A549 (cell line): ENCODE results near the gene BCL3. TPM values are rescaled to one million over a fixed set of nuclear protein-coding genes. Genes with fewer than 3 reads are reported as not detected.

Experiments used
- ATAC-seq, 2 experiments: fragments of 200-7000 bp in 1 of 2; fragments of >200 bp in 1 of 2; cut with Nextera tagmentation in 1 of 2; cut with Tn5 transposase in 1 of 2; 3 replicates each; pipeline versions ENCODE4 v1.8.0 to v1.9.1; 2018 to 2020; ENCODE audit warnings: mild to moderate bottlenecking in 1 of 2, moderate library complexity in 1 of 2
- CTCF ChIA-PET: fragments of 300-600 bp; sonication (Branson Sonifier 250); formaldehyde crosslinking; extraction: SDS; loops from one replicate; lab custom pipeline; 2021; ENCODE audit warnings: antibody characterized with exemption, inconsistent platforms; lab: Yijun Ruan, JAX
- POLR2A ChIA-PET: fragments of 350-600 bp; formaldehyde crosslinking; extraction: SDS; loops from one replicate; lab custom pipeline; 2021; ENCODE audit warnings: antibody characterized with exemption, inconsistent platforms; lab: Yijun Ruan, JAX
- DNase-seq, 2 experiments: peaks; one replicate each; pipeline versions ENCODE4 v3.0.0 to v3.0.0-alpha.2; 2011 to 2016; ENCODE audit warnings: low read depth in 1 of 2, low spot score in 1 of 2
- FAIRE-seq: peaks from 2 replicates; lab custom pipeline; 2011; peaks lifted over from hg19 to GRCh38; lab: Jason Lieb, UNC
- H3K27ac ChIP-seq, 2 experiments: fragments of >200 bp; sonication (Bioruptor Twin); formaldehyde crosslinking; 3 replicates each; pipeline ENCODE4 v1.5.1; 2016 to 2017
- H3K4me1 ChIP-seq: fragments of >200 bp; sonication (Bioruptor Twin); formaldehyde crosslinking; 3 replicates; pipeline ENCODE4 v1.6.1; 2016
- H3K4me2 ChIP-seq: fragments of >200 bp; sonication (Bioruptor Twin); formaldehyde crosslinking; 3 replicates; pipeline ENCODE4 v1.6.1; 2016
- H3K4me3 ChIP-seq: fragments of >200 bp; sonication (Bioruptor Twin); formaldehyde crosslinking; 3 replicates; pipeline ENCODE4 v1.5.1; 2016
- H3K9me3 ChIP-seq: fragments of >200 bp; sonication (Bioruptor Twin); formaldehyde crosslinking; 3 replicates; pipeline ENCODE4 v1.6.1; 2016
- BCL3 ChIP-seq: fragments of >200 bp; sonication (Bioruptor Twin); formaldehyde crosslinking; IDR thresholded peaks from 3 replicates; pipeline ENCODE4 v1.6.1; 2016
- EP300 ChIP-seq, 2 experiments: fragments of >200 bp; sonication (Bioruptor Twin); formaldehyde crosslinking; IDR thresholded peaks; 2 replicates in 1 of 2; 3 replicates in 1 of 2; pipeline ENCODE4 v1.6.1; 2016 to 2017
- FOSL2 ChIP-seq, 2 experiments: fragments of 450-650 bp in 1 of 2; fragments of >200 bp in 1 of 2; sonication (Bioruptor Twin) in 1 of 2; formaldehyde crosslinking; IDR thresholded peaks; 2 replicates each; pipeline versions ENCODE4 v1.5.0 to v1.6.1; 2016 to 2020; ENCODE audit warnings: mild to moderate bottlenecking in 1 of 2, moderate library complexity in 1 of 2
- GATA3 ChIP-seq: IDR thresholded peaks from 2 replicates; pipeline ENCODE4 v1.6.1; 2012; ENCODE audit warnings: borderline replicate concordance
- HEYL ChIP-seq: fragments of 250-450 bp; sonication (Bioruptor Pico); IDR thresholded peaks from 2 replicates; pipeline ENCODE4 v1.8.0; 2021; ENCODE audit warnings: mild to moderate bottlenecking, moderate library complexity
- HOXA7 ChIP-seq: fragments of 250-450 bp; sonication (Bioruptor Pico); IDR thresholded peaks from 2 replicates; pipeline ENCODE4 v1.5.0; 2020; ENCODE audit warnings: mild to moderate bottlenecking, moderate library complexity
- JUN ChIP-seq, 2 experiments: fragments of >200 bp; sonication (Bioruptor Twin); formaldehyde crosslinking; IDR thresholded peaks; 2 replicates in 1 of 2; 3 replicates in 1 of 2; pipeline ENCODE4 v1.6.1; 2016 to 2017
- JUNB ChIP-seq: fragments of >200 bp; sonication (Bioruptor Twin); formaldehyde crosslinking; IDR thresholded peaks from 2 replicates; pipeline ENCODE4 v1.6.1; 2016
- KDM1A ChIP-seq: fragments of 200-600 bp; sonication (generic); IDR thresholded peaks from 2 replicates; pipeline ENCODE4 v1.6.1; 2016; ENCODE audit warnings: low read depth, mild to moderate bottlenecking
- MAZ ChIP-seq: fragments of 150-350 bp; IDR thresholded peaks from 2 replicates; pipeline ENCODE4 v1.6.1; 2014; ENCODE audit warnings: antibody characterized with exemption, low read depth, low read length, borderline replicate concordance
- NFE2L2 ChIP-seq: fragments of 150-350 bp; conservative IDR thresholded peaks from 2 replicates; pipeline ENCODE4 v1.6.1; 2014; ENCODE audit warnings: low read length
- POLR2A ChIP-seq: IDR thresholded peaks from 2 replicates; pipeline ENCODE4 v1.6.1; 2012; ENCODE audit warnings: mild to moderate bottlenecking, low read length
- RAD21 ChIP-seq, 2 experiments: fragments of >200 bp in 1 of 2; sonication (Bioruptor Twin) in 1 of 2; formaldehyde crosslinking in 1 of 2; IDR thresholded peaks in 1 of 2; conservative IDR thresholded peaks in 1 of 2; 2 replicates in 1 of 2; 3 replicates in 1 of 2; pipeline ENCODE4 v1.6.1; 2012 to 2018; ENCODE audit warnings: inconsistent platforms in 1 of 2
- SMC3 ChIP-seq: fragments of >200 bp; sonication (Bioruptor Twin); formaldehyde crosslinking; IDR thresholded peaks from 3 replicates; pipeline ENCODE4 v1.6.1; 2018; ENCODE audit warnings: inconsistent platforms
- SREBF2 ChIP-seq: fragments of 450-650 bp; IDR thresholded peaks from 2 replicates; pipeline ENCODE4 v1.6.1; 2014; ENCODE audit warnings: mild to moderate bottlenecking, moderate library complexity
- ZC3H11A ChIP-seq: fragments of 450-650 bp; IDR thresholded peaks from 2 replicates; pipeline ENCODE4 v1.6.1; 2014; ENCODE audit warnings: antibody characterized with exemption, mild to moderate bottlenecking
- WGBS: methylation state at CpG from one replicate; pipeline ENCODE4 v1.1.6; 2017; ENCODE audit errors: missing lambda C conversion rate; 5-methylcytosine and 5-hydroxymethylcytosine counted together
- polyA minus RNA-seq: library from RNA; depleted of rRNA, polyadenylated mRNA; stranded (reverse); fragments of >200 nt; gene quantifications from 2 replicates; pipeline ENCODE4 v1.2.3, GENCODE V29; 2011; rRNA and poly(A)+ RNA removed
- polyA plus RNA-seq, 4 experiments: library from polyadenylated mRNA; depleted of rRNA in 3 of 4; stranded (reverse); fragments of >200 nt; fragmentation: RNase III in 1 of 4; extraction: RNeasy Plus Mini Kit Qiagen cat#74134 plus additional on column Dnase treatment in 1 of 4; gene quantifications; 2 replicates in 3 of 4; 3 replicates in 1 of 4; pipeline ENCODE4 v1.2.3, GENCODE V29; 2011 to 2017
- TF ChIP-seq, protein P1 (sequence below): fragments of 150-350 bp; IDR thresholded peaks from 2 replicates; pipeline ENCODE4 v1.6.1; 2014; ENCODE audit warnings: low read depth, mild to moderate bottlenecking, low read length
- TF ChIP-seq, protein P2 (sequence below): fragments of >200 bp; sonication (Bioruptor Twin); formaldehyde crosslinking; IDR thresholded peaks from 2 replicates; pipeline ENCODE4 v1.6.1; 2016
- TF ChIP-seq, protein P3 (sequence below): IDR thresholded peaks from 2 replicates; pipeline ENCODE4 v1.6.1; 2012; ENCODE audit warnings: low read depth, borderline replicate concordance

The BCL3 gene
- polyA plus RNA-seq (2011; rRNA removed): 22.6 and 25.3 TPM in 2 replicates
- polyA plus RNA-seq (2012; cell fraction: cytosol; rRNA removed): 103 and 138 TPM in 2 replicates
- 302 and 387 TPM in 2 replicates for polyA plus RNA-seq (2012; cell fraction: nucleus; rRNA removed)
- polyA plus RNA-seq (2017; fragmentation: RNase III; extraction: RNeasy Plus Mini Kit Qiagen cat#74134 plus additional on column Dnase treatment): 49.6 to 80.7 TPM (median 72.1 TPM) in 3 replicates
- polyA minus RNA-seq: 27.4 and 33.8 TPM in 2 replicates

DNA sequence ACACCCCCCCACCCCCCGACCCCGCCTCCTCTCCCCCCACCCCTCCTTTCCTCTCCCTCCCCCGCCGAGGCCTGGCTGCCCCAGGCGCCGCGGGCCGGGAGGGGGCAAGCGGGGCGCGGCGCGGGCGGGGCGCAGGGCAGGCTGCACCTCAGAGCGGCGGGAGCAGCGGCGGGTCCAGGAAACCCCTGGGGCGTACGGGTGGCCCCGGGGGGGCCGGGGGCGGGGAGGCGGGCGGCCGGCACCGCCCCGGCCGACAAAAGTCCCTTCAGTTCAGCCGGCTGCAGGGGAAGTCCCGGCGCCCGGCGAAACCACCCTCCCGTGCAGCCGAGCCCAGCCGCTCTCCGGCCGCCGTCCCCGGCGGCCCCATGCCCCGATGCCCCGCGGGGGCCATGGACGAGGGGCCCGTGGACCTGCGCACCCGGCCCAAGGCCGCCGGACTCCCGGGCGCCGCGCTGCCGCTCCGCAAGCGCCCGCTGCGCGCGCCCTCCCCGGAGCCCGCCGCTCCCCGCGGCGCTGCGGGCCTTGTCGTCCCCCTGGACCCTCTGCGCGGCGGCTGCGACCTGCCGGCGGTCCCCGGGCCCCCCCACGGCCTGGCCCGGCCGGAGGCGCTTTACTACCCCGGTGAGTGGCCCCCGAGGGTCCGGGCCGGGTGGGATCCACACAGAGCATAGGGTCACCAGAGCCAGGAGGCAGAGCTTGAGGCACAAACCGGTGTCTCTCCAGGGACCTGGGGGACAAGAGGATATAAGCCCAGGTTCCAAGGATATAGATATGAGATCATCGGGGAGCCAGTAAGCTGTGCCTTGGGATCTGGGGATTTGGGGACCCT, at the start of gene BCL3:
TSS of gene BCL3 (plus strand) at position 283 of the 829 bp plus-strand sequence. CDS start at position 366, 83 bp downstream.
- Histone ChIP-seq H3K4me2 (peak within 1 kb of the TSS; percentile 92), H3K4me1 (peaks cover 73% of the 10 kb centered on the region), H3K9me3 (no peaks in the 10 kb centered on the region), H3K27ac (peak within 1 kb of the TSS; percentile 92 to 99), H3K4me3 (peak within 1 kb of the TSS; percentile 95)
- peak; percentile 15 to 24 for ATAC-seq
- no peak for FAIRE-seq
- WGBS: 0% methylated on average over 10 of the region's 88 CpGs
- CTCF ChIA-PET: interaction anchor here (0.9 to 48.5 kb wide), 6 partner anchors 11 to 96 kb away, joined by 3 to 1899 read pairs (median 10); no protein-coding TSS in a partner anchor
- DNase-seq: peak in 1 of 2 experiments; percentile 89
- POLR2A ChIA-PET: interaction anchor here (0.7 to 1.5 kb wide), 6 partner anchors 8 to 290 kb away, joined by 3 to 11 read pairs (median 4); partner anchors contain the start of gene CLASRP
- TF ChIP-seq NFE2L2: no peak
- TF ChIP-seq ZC3H11A: no peak
- TF ChIP-seq HOXA7 (CRISPR knock-in tag): no peak
- peak; percentile 74 to 87; a peak in 3 of 5 replicates for TF ChIP-seq EP300 (IDR thresholded peaks at IDR 0.05)
- peak; percentile 78 to 93; a peak in 4 of 5 replicates for TF ChIP-seq JUN (IDR thresholded peaks at IDR 0.05)
- TF ChIP-seq JUNB: peak; percentile 39
- no peak for TF ChIP-seq FOSL2 (IDR thresholded peaks at IDR 0.05)
- 0 out of 2 replicates have a peak, but pooled peaks have one; percentile 8 for TF ChIP-seq FOSL2 (CRISPR knock-in tag; IDR thresholded peaks at IDR 0.05)
- TF ChIP-seq BCL3: peak; percentile 100
- TF ChIP-seq, protein P1, sequence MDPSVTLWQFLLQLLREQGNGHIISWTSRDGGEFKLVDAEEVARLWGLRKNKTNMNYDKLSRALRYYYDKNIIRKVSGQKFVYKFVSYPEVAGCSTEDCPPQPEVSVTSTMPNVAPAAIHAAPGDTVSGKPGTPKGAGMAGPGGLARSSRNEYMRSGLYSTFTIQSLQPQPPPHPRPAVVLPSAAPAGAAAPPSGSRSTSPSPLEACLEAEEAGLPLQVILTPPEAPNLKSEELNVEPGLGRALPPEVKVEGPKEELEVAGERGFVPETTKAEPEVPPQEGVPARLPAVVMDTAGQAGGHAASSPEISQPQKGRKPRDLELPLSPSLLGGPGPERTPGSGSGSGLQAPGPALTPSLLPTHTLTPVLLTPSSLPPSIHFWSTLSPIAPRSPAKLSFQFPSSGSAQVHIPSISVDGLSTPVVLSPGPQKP: no peak
- TF ChIP-seq, protein P2, sequence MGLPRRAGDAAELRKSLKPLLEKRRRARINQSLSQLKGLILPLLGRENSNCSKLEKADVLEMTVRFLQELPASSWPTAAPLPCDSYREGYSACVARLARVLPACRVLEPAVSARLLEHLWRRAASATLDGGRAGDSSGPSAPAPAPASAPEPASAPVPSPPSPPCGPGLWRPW: no peak
- no peak for TF ChIP-seq HEYL
- peak; percentile 64 for TF ChIP-seq GATA3
- TF ChIP-seq SREBF2: no peak
- TF ChIP-seq, protein P3, sequence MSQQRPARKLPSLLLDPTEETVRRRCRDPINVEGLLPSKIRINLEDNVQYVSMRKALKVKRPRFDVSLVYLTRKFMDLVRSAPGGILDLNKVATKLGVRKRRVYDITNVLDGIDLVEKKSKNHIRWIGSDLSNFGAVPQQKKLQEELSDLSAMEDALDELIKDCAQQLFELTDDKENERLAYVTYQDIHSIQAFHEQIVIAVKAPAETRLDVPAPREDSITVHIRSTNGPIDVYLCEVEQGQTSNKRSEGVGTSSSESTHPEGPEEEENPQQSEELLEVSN: no peak
- peak; percentile 52; the same call in 2 of the 3 replicates for TF ChIP-seq SMC3
- peak in 1 of 2 experiments; percentile 48; a peak in 3 of 5 replicates for TF ChIP-seq RAD21 (conservative IDR thresholded peaks at IDR 0.05 in 1 of 2, IDR thresholded peaks at IDR 0.05 in 1 of 2)
- TF ChIP-seq MAZ: peak; percentile 94
- peak; percentile 70 for TF ChIP-seq POLR2A

DNA sequence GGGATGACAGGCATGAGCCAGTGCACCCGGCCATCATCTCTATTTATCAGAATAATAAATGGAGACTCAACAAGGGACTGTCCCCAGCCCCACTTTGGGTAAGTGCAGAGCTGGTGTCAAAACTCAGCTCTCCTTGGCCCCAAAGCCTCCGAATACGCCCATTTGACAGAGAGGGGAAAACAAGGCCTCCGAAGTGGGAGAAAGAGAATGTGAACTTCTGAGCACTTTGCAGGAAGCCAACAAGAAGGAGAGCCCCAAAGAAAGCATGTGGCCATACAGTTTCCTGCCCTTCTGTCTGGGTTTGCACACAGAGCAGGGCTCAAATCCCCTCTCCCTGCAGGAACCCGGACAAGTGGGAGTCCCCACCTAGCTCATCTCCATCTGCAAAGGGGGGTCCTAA, 48.0 kb upstream of the BCL3 start:
- H3K27ac ChIP-seq: peak overlapping the region; percentile 4 to 71; a peak in 4 of 6 replicates
- TF ChIP-seq SREBF2 (no peak), KDM1A (0 out of 2 replicates have a peak, but pooled peaks have one; percentile 54)
- TF ChIP-seq, all 56 proteins: peak for 1
- FAIRE-seq (no peak), DNase-seq (no peak), ATAC-seq (no peak)
- POLR2A ChIA-PET: no interaction called here
- Histone ChIP-seq H3K4me1 (peaks cover 11% of the 10 kb centered on the region), H3K4me2 (no peak overlapping the region), H3K9me3 (no peaks in the 10 kb centered on the region), H3K4me3 (no peak overlapping the region)
- WGBS: 91% methylated on average over 5 of the region's 5 CpGs
- CTCF ChIA-PET: interaction anchor here (0.9 to 31.4 kb wide), 10 partner anchors 3 to 144 kb away, joined by 3 to 694 read pairs (median 3); partner anchors contain the start of gene CEACAM16
